Nephron (organoid): ENCODE results near the gene RPS6KA4.

Experiments used
- H3K27ac Mint-ChIP-seq, 3 experiments: 2 replicates each; pipeline ENCODE4 v1.8.0; 2020; ENCODE audit warnings: mixed read lengths in 3 of 3, mild to moderate bottlenecking in 2 of 3, moderate library complexity in 1 of 3
- H3K27me3 Mint-ChIP-seq: 2 replicates; pipeline ENCODE4 v1.8.0; 2021; ENCODE audit warnings: low read depth, mild to moderate bottlenecking, moderate library complexity, mixed read lengths
- H3K36me3 Mint-ChIP-seq: 2 replicates; pipeline ENCODE4 v1.8.0; 2020; ENCODE audit warnings: low read depth, mixed read lengths
- H3K4me1 Mint-ChIP-seq: 2 replicates; pipeline ENCODE4 v1.8.0; 2020; ENCODE audit warnings: mixed read lengths
- H3K4me3 Mint-ChIP-seq, 3 experiments: 2 replicates each; pipeline ENCODE4 v1.8.0; 2020; ENCODE audit warnings: mild to moderate bottlenecking in 3 of 3, mixed read lengths in 3 of 3, moderate library complexity in 2 of 3
- H3K9me3 Mint-ChIP-seq: 2 replicates; pipeline ENCODE4 v1.8.0; 2020; ENCODE audit warnings: mixed read lengths
- CTCF ChIP-seq, 3 experiments: fragments of 200-600 bp; sonication (generic); IDR thresholded peaks; one replicate each; pipeline ENCODE4 v1.5.0; 2021; ENCODE audit warnings: antibody characterized with exemption in 3 of 3; ENCODE audit not compliant: unreplicated experiment in 3 of 3

Gene RPS6KA4

GRCh38 chr11:64379817-64380709 is 21.1 kb downstream of the RPS6KA4 start:
- no peak overlapping the region for H3K27ac Mint-ChIP-seq

GRCh38 chr11:64381350-64381749 is 22.4 kb downstream of the RPS6KA4 start:
- H3K27ac Mint-ChIP-seq: no peak overlapping the region
- peaks cover 13% of the 10 kb centered on the region for H3K27me3 Mint-ChIP-seq
- no peaks in the 10 kb centered on the region for H3K36me3 Mint-ChIP-seq
- H3K9me3 Mint-ChIP-seq: no peaks in the 10 kb centered on the region
- peaks cover 5% of the 10 kb centered on the region for H3K4me1 Mint-ChIP-seq
- TF ChIP-seq CTCF (IDR thresholded peaks at IDR 0.05; ENCODE audit: unreplicated experiment in 3 of 3): no peak
- H3K4me3 Mint-ChIP-seq: no peak overlapping the region

More at GRCh38 chr11:64379817-64380709, 21.1 kb downstream of the RPS6KA4 start:
- Mint-ChIP-seq H3K9me3 (no peaks in the 10 kb centered on the region), H3K27me3 (peaks cover 9% of the 10 kb centered on the region), H3K4me1 (peaks cover 5% of the 10 kb centered on the region), H3K4me3 (no peak overlapping the region), H3K36me3 (no peaks in the 10 kb centered on the region)
- no peak for TF ChIP-seq CTCF (IDR thresholded peaks at IDR 0.05; ENCODE audit: unreplicated experiment in 3 of 3)

- no peaks in the 10 kb centered on the region for H3K36me3 Mint-ChIP-seq
- no peak overlapping the region for H3K27ac Mint-ChIP-seq
- H3K4me1 Mint-ChIP-seq: peaks cover 5% of the 10 kb centered on the region
- no peak overlapping the region for H3K4me3 Mint-ChIP-seq
- TF ChIP-seq CTCF (IDR thresholded peaks at IDR 0.05; ENCODE audit: unreplicated experiment in 3 of 3): no peak
- no peaks in the 10 kb centered on the region for H3K9me3 Mint-ChIP-seq
- H3K27me3 Mint-ChIP-seq: peaks cover 16% of the 10 kb centered on the region
Measured at GRCh38 chr11:64382047-64382446, 23.1 kb downstream of the RPS6KA4 start.

- H3K9me3 Mint-ChIP-seq: no peaks in the 10 kb centered on the region
- H3K4me3 Mint-ChIP-seq: no peak overlapping the region
- TF ChIP-seq CTCF (IDR thresholded peaks at IDR 0.05; ENCODE audit: unreplicated experiment in 3 of 3): no peak
- no peak overlapping the region for H3K27ac Mint-ChIP-seq
- H3K36me3 Mint-ChIP-seq: no peaks in the 10 kb centered on the region
- peaks cover 5% of the 10 kb centered on the region for H3K4me1 Mint-ChIP-seq
- peaks cover 21% of the 10 kb centered on the region for H3K27me3 Mint-ChIP-seq
Measured at GRCh38 chr11:64382586-64382985, 23.6 kb downstream of the RPS6KA4 start.

- Mint-ChIP-seq H3K27me3 (peaks cover 27% of the 10 kb centered on the region), H3K36me3 (no peaks in the 10 kb centered on the region), H3K9me3 (no peaks in the 10 kb centered on the region), H3K27ac (no peak overlapping the region), H3K4me3 (no peak overlapping the region), H3K4me1 (peaks cover 5% of the 10 kb centered on the region)
- TF ChIP-seq CTCF (IDR thresholded peaks at IDR 0.05; ENCODE audit: unreplicated experiment in 3 of 3): no peak
Measured at GRCh38 chr11:64383580-64383979, 24.6 kb downstream of the RPS6KA4 start.
